Measurements from ENCODE around the gene CRB2.

The CRB2 gene

GRCh38 chr9:123355761-123356431 is at the start of gene CRB2:
CRB2 (plus strand) TSS chr9:123356197; CDS start chr9:123356261, 64 bp downstream.
- no peak for DNase-seq

- no peak for DNase-seq
Observed at GRCh38 chr9:123309611-123310010, 46.4 kb upstream of the CRB2 start.

GRCh38 chr9:123310551-123311249 is 45.3 kb upstream of the CRB2 start:
- DNase-seq = no peak

- no peak for DNase-seq
Observed at GRCh38 chr9:123311250-123311752, 44.7 kb upstream of the CRB2 start.

GRCh38 chr9:123312306-123312877 is 43.6 kb upstream of the CRB2 start:
- DNase-seq = no peak

- DNase-seq = no peak
Observed at GRCh38 chr9:123314617-123315016, 41.4 kb upstream of the CRB2 start.

GRCh38 chr9:123315635-123316034 is 40.4 kb upstream of the CRB2 start:
- no peak for DNase-seq

GRCh38 chr9:123316053-123316718 is 39.8 kb upstream of the CRB2 start:
- no peak for DNase-seq

- no peak for DNase-seq
Observed at GRCh38 chr9:123318202-123318601, 37.8 kb upstream of the CRB2 start.

- DNase-seq = no peak
Observed at GRCh38 chr9:123318961-123319421, 37.0 kb upstream of the CRB2 start.

GRCh38 chr9:123319541-123320339 is 36.3 kb upstream of the CRB2 start:
- DNase-seq = no peak

GRCh38 chr9:123320814-123321213 is 35.2 kb upstream of the CRB2 start:
- no peak for DNase-seq

- DNase-seq = no peak
Observed at GRCh38 chr9:123321616-123322272, 34.3 kb upstream of the CRB2 start.

- peak; percentile 55 for DNase-seq
Observed at GRCh38 chr9:123322273-123323195, 33.5 kb upstream of the CRB2 start.

GRCh38 chr9:123323196-123324013 is 32.6 kb upstream of the CRB2 start:
- DNase-seq = no peak

- DNase-seq = no peak
Observed at GRCh38 chr9:123324767-123325183, 31.2 kb upstream of the CRB2 start.

- no peak for DNase-seq
Observed at GRCh38 chr9:123326187-123326586, 29.8 kb upstream of the CRB2 start.

- no peak for DNase-seq
Observed at GRCh38 chr9:123326662-123327093, 29.3 kb upstream of the CRB2 start.

- DNase-seq = no peak
Observed at GRCh38 chr9:123327697-123328100, 28.3 kb upstream of the CRB2 start.

Data from activated effector memory CD4-positive, alpha-beta T cell treated with Interleukin-2 at 50 U/mL for 16 hours (primary cell).